Stimulated activated CD4-positive, alpha-beta T cell treated with anti-CD3 and anti-CD28 coated beads, Interleukin-1b, Interleukin-23, amount 100 ng/mL, for 1 hour (primary cell): Measurements from ENCODE around the gene DENND4C.
"Not testable (repeated sequence)": the region's sequence is repeated elsewhere in the genome, so short reads cannot be mapped to it uniquely, and the experiment has no call there.

ENCODE experiments used
- DNase-seq, 2 donors: peaks; one replicate each; pipeline ENCODE4 v3.0.0-alpha.2; 2020; ENCODE audit warnings: low read depth in 2 of 2

The DENND4C gene

GRCh38 chr9:19230355-19231125 lies at the start of gene DENND4C:
TSS of gene DENND4C (plus strand) at chr9:19230693. CDS start at chr9:19276175, 45,482 bp downstream.
- DNase-seq: peak; percentile 42 to 48

- DNase-seq: no peak
Observed at GRCh38 chr9:19180991-19181390, 49.5 kb upstream of the DENND4C start.

GRCh38 chr9:19181561-19181960 lies 48.9 kb upstream of the DENND4C start:
- no peak for DNase-seq

- peak; percentile 36 to 39 for DNase-seq
Observed at GRCh38 chr9:19184144-19184917, 46.2 kb upstream of the DENND4C start.

- DNase-seq: no peak
Observed at GRCh38 chr9:19185191-19185590, 45.3 kb upstream of the DENND4C start.

GRCh38 chr9:19186232-19186631 lies 44.3 kb upstream of the DENND4C start:
- DNase-seq: no peak

- no peak for DNase-seq
Observed at GRCh38 chr9:19188771-19189170, 41.7 kb upstream of the DENND4C start.

GRCh38 chr9:19192202-19193028 lies 38.1 kb upstream of the DENND4C start:
- no peak for DNase-seq

GRCh38 chr9:19193029-19193324 lies 37.5 kb upstream of the DENND4C start:
- no peak for DNase-seq

- not testable (repeated sequence) for DNase-seq
Observed at GRCh38 chr9:19193358-19193973, 37.0 kb upstream of the DENND4C start.

- no peak for DNase-seq
Observed at GRCh38 chr9:19198406-19198805, 32.1 kb upstream of the DENND4C start.

- no peak for DNase-seq
Observed at GRCh38 chr9:19199012-19199411, 31.5 kb upstream of the DENND4C start.

- DNase-seq: no peak
Observed at GRCh38 chr9:19200229-19200628, 30.3 kb upstream of the DENND4C start.

GRCh38 chr9:19201899-19202891 lies 28.3 kb upstream of the DENND4C start:
- DNase-seq: no peak

GRCh38 chr9:19203058-19203457 lies 27.4 kb upstream of the DENND4C start:
- no peak for DNase-seq

- no peak for DNase-seq
Observed at GRCh38 chr9:19208653-19209052, 21.8 kb upstream of the DENND4C start.

- DNase-seq: no peak
Observed at GRCh38 chr9:19209188-19209587, 21.3 kb upstream of the DENND4C start.

GRCh38 chr9:19213823-19214222 lies 16.7 kb upstream of the DENND4C start:
- DNase-seq: no peak

- no peak for DNase-seq
Observed at GRCh38 chr9:19216466-19216865, 14.0 kb upstream of the DENND4C start.

GRCh38 chr9:19221326-19221725 lies 9.2 kb upstream of the DENND4C start:
- DNase-seq: no peak

GRCh38 chr9:19223724-19224123 lies 6.8 kb upstream of the DENND4C start:
- DNase-seq: no peak
